SK-N-MC (cell line): ENCODE results near the gene POFUT1.
"Not testable (repeated sequence)": the region's sequence is repeated elsewhere in the genome, so short reads cannot be mapped to it uniquely, and the experiment has no call there.

Experiments used
- DNase-seq: peaks from one replicate; pipeline ENCODE4 v3.0.0-alpha.2; 2011; ENCODE audit warnings: low read depth, low spot score
- H3K27ac ChIP-seq: fragments of 200-600 bp; sonication (generic); 2 replicates; pipeline ENCODE4 v1.5.1; 2016; ENCODE audit warnings: mixed run types
- H3K36me3 ChIP-seq: fragments of 200-600 bp; sonication (generic); 2 replicates; pipeline ENCODE4 v1.6.1; 2017; ENCODE audit warnings: antibody characterized with exemption, low read length, mixed read lengths; ENCODE audit not compliant: insufficient read depth
- H3K4me3 ChIP-seq: fragments of 200-600 bp; sonication (generic); 2 replicates; pipeline ENCODE4 v1.5.1; 2016
- H3K9ac ChIP-seq: fragments of 200-600 bp; sonication (generic); 2 replicates; pipeline ENCODE4 v1.8.0; 2017; ENCODE audit warnings: mixed run types, mixed read lengths; ENCODE audit not compliant: insufficient read length
- H3K9me3 ChIP-seq: fragments of 200-600 bp; sonication (generic); 2 replicates; pipeline ENCODE4 v1.6.1; 2017; ENCODE audit warnings: low read depth, mild to moderate bottlenecking, antibody characterized with exemption, low read length, moderate library complexity, mixed read lengths
- EZH2 ChIP-seq: fragments of 200-600 bp; sonication (generic); IDR thresholded peaks from one replicate; pipeline ENCODE4 v1.6.1; 2017; ENCODE audit warnings: antibody characterized with exemption
- FOXP2 ChIP-seq: optimal IDR thresholded peaks from 2 replicates; pipeline ENCODE3; 2011; ENCODE audit warnings: mild to moderate bottlenecking, moderate library complexity; ENCODE audit not compliant: insufficient read depth; ENCODE audit errors: extremely low read length, control extremely low read depth
- POLR2AphosphoS5 ChIP-seq: IDR thresholded peaks from 2 replicates; pipeline ENCODE4 v1.6.1; 2012; ENCODE audit warnings: mild to moderate bottlenecking, low read depth, low read length, borderline replicate concordance

Gene POFUT1

DNA sequence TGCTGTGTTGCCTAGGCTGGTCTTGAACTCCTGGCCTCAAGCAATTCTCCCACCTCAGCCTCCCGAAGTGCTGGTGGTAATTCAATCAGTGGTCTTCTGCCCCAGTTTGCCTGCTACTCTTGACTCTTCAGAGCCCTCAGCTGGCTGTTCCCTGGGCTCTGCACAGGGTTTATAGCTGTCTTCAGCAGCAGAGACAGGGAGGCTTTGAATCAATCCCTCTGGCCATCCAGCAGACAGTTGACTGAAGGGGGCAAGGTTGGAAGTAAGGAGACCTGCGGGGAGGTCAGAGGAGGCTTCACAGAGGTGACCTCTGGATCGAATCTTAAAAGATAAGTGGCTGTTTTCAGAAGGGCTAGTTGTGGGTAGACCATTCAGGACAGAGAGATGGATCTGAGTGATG, 43.8 kb downstream of the POFUT1 start:
- H3K36me3 ChIP-seq = no peaks in the 10 kb centered on the region
- DNase-seq = no peak
- no peak overlapping the region for H3K9ac ChIP-seq
- H3K27ac ChIP-seq = no peak overlapping the region
- no peaks in the 10 kb centered on the region for H3K9me3 ChIP-seq
- TF ChIP-seq FOXP2 = no peak
- no peak overlapping the region for H3K4me3 ChIP-seq

DNA sequence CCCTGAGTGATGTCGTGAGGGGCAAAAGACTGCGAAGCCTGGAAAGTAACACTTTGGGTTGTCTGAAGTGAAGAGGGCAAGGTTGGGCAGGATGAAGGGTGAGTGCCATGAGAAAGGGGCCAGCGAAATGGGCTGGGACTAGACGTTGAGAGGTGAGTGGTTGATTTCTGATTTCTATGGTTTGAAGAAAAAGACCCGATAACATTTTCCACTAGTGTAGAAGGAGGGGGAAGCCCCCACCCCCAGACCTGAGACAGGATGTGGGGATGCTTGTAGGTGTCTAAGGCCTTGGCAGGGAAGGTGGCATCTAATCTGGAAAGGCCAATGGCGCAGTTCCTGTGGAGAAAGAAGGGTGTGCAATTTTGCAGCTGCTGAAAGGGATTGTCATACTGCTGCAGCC, 44.5 kb downstream of the POFUT1 start:
- Histone ChIP-seq H3K9ac (no peak overlapping the region), H3K36me3 (no peaks in the 10 kb centered on the region), H3K27ac (no peak overlapping the region), H3K9me3 (no peaks in the 10 kb centered on the region), H3K4me3 (no peak overlapping the region)
- TF ChIP-seq FOXP2 = no peak
- TF ChIP-seq EZH2 = no peak
- no peak for TF ChIP-seq POLR2AphosphoS5
- DNase-seq = no peak

DNA sequence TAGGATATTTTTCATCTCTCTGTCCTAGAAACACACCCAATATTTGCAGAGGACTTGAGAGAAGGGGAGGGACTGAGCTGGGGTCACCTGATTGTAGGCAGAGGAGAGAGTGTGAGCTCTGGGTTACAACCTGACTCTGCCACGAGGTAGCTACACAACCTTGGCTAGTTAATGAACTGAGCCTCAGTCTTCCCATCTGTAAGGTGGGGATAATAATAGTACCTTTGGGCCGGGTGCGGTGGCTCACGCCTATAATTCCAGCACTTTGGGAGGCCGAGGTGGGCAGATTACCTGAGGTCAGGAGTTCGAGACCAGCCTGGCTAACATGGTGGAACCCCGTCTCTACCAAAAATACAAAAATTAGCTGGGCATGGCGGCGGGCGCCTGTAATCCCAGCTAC, 53.3 kb downstream of the POFUT1 start:
- not testable (repeated sequence) for H3K27ac ChIP-seq, DNase-seq, H3K9me3 ChIP-seq, H3K9ac ChIP-seq, H3K36me3 ChIP-seq, H3K4me3 ChIP-seq

DNA sequence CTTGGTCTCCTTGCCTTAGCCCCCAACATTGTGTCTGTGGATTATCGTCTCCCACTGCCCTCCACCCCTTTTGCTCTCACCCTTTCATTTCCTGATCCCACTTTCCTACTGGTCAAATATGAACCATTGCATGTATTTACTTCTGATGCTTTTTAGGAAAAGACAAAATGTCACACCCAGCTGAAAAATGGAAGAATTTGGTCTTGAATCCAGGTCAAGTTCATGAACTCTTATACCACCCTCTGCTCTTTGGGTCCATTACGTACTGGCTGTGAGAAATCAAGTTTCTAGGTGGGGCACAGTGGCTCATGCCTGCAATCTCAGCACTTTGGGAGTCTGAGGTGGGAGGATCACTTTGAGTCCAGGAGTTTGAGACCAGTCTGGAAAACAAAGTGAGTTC, 54.0 kb downstream of the POFUT1 start:
- Histone ChIP-seq H3K36me3 (no peaks in the 10 kb centered on the region), H3K27ac (no peak overlapping the region), H3K9ac (no peak overlapping the region), H3K9me3 (no peaks in the 10 kb centered on the region), H3K4me3 (no peak overlapping the region)
- TF ChIP-seq EZH2 = no peak
- TF ChIP-seq POLR2AphosphoS5 = no peak
- no peak for TF ChIP-seq FOXP2
- DNase-seq = no peak

DNA sequence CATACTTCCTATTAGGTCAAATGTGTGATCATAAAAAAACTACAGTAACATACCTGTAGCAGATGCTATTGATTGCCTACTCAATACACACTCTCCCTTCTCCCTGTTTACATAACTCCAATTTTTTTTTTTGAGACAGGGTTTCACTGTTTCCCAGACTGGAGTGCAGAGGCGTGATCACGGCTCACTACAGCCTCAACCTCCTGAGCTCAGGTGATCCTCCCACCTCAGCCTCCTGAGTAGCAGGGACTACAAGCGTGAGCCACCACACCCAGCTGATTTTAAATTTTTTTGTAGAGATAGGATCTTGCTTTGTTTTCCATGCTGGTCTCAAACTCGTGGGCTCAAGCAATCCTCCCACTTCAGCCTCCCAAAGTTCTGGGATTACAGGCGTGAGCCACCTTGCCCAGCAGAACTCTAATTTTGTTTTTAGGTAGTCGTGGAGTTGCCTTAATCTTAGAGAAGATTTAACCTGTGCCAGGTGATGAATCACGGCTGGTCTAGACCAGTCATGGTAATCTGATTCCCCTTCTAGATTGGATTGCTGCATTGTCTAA, 55.8 kb downstream of the POFUT1 start:
- Histone ChIP-seq H3K9me3 (no peaks in the 10 kb centered on the region), H3K27ac (no peak overlapping the region), H3K4me3 (no peak overlapping the region), H3K36me3 (no peaks in the 10 kb centered on the region), H3K9ac (no peak overlapping the region)
- DNase-seq = no peak
- no peak for TF ChIP-seq POLR2AphosphoS5
- TF ChIP-seq EZH2 = no peak
- TF ChIP-seq FOXP2 = no peak

DNA sequence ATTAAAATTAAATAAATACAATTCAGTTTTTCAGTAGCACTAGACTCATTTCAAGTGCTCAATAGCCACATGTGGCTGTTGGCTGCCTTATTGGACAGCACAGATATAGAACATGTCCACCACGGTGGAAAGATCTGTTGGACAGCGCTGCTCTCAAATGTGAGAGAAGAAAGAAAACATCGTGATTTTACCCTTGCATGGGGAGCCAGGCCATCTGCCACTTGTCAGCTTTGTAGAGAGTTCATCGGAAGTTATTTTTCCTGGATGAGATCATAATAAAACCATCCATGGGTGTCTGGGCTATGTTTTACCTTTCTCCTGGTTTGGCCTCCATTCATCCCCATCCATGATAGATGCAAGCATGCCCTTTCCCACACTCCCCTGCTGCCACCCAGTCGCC, 63.9 kb downstream of the POFUT1 start:
- Histone ChIP-seq H3K9me3 (no peaks in the 10 kb centered on the region), H3K27ac (no peak overlapping the region), H3K4me3 (no peak overlapping the region), H3K36me3 (no peaks in the 10 kb centered on the region), H3K9ac (no peak overlapping the region)
- no peak for DNase-seq
- TF ChIP-seq FOXP2 (no peak), EZH2 (no peak), POLR2AphosphoS5 (no peak)

DNA sequence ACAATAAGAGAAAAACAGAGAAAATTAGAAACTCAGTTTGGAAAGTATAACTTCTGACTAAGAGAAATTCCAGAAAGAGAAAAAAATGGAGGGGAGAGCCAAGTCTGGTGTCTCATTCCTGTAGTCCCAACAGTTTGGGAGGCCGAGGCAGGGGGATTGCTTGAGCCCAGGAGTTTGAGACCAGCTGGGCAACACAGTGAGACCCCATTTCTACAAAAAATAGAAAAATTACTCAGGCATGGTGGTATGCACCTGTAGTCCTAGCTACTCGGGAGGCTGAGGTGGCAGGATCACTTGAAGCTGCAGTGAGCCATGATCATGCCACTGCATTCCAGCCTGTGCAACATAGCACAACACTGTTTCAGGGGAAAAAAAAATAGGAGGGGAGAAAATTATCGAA, 66.7 kb downstream of the POFUT1 start:
- Histone ChIP-seq H3K4me3 (no peak overlapping the region), H3K9me3 (no peaks in the 10 kb centered on the region), H3K36me3 (no peaks in the 10 kb centered on the region), H3K27ac (no peak overlapping the region), H3K9ac (no peak overlapping the region)
- no peak for DNase-seq
- no peak for TF ChIP-seq EZH2

DNA sequence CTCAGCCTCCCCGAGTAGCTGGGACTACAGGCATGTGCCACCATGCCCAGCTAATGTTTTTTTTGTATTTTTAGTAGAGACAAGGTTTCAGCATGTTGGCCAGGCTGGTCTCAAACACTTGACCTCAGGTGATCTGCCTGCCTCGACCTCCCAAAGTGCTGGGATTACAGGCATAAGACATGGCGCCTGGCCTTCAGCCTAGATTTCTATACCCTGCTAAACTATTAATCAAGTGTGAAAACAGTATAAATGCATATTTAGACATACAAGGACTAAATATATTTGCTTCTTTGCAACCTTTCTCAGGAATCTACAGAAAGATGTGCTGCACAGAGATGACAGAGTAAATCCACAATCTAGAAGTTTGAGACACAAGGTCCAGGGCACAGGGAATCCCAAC, 67.5 kb downstream of the POFUT1 start:
- not testable (repeated sequence) for DNase-seq, H3K27ac ChIP-seq, H3K9ac ChIP-seq, H3K4me3 ChIP-seq, H3K36me3 ChIP-seq, H3K9me3 ChIP-seq

DNA sequence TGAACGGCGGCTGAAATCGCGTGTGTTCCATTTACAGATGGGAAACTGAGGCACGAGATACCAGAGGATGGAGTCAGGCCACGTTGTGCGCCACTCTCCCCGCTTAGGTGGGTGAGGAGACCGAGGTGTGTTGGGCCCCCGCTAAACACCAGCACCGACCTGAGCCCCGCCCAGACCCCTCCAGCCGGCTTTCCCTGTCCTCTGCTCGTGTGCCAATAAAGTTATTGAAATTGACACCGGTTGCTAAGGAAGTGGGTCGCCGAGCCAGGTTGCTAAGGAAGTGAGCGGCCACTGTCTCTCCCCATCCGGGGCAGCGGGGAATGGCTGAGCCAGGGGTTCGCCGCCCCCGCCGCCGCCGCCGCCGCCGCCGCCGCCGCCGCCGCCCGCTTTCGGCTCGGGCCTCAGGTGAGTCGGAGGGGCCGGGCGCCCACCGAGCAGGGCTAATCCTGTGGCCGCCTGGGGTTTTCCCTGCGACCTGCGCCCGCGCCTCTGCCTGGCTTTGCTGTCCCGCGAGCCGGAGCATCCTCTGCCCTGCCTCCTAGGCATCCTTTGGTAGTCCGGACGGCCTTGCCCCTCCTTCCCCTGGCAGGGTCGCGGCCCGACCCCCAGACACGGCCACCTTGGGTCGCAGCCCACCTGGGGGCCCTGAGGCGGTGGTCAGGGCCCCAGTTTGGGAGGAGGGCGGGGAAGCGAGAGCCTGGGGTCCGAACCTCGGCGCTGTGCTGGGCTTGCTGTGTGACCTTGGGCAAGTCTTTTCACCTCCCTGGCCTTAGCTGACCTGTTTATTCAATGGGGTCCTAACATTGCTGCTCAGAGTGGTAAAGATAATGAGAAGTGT, 69.9 kb downstream of the POFUT1 start, which contains the start of gene KIF3B:
Gene KIF3B (plus strand): TSS at position 291 of the 838 bp plus-strand sequence. CDS start 32,127 bp downstream, outside the sequence.
- peak; percentile 61 for DNase-seq
- no peaks in the 10 kb centered on the region for H3K36me3 ChIP-seq
- H3K27ac ChIP-seq = no peak within 1 kb of the TSS
- H3K9me3 ChIP-seq = no peaks in the 10 kb centered on the region
- H3K9ac ChIP-seq = peak within 1 kb of the TSS; percentile 78
- TF ChIP-seq EZH2 = no peak
- peak; percentile 51; the same call in 1 of the 2 replicates for TF ChIP-seq POLR2AphosphoS5
- no peak for TF ChIP-seq FOXP2
- peak within 1 kb of the TSS; percentile 86 for H3K4me3 ChIP-seq
